Measurements from ENCODE around the gene SYT1. TPM values are rescaled to one million over a fixed set of nuclear protein-coding genes. Genes with fewer than 3 reads are reported as not detected.

The SYT1 gene
- polyA plus RNA-seq, 3 donors, result 0.72 TPM; not detected in 2

- no peaks in the 10 kb centered on the region for H3K4me1 Mint-ChIP-seq
- Histone ChIP-seq H3K27me3 (ENCODE audit: control insufficient read depth in 2 of 2, insufficient read depth in 2 of 2, low read length in 2 of 2) (no peaks in the 10 kb centered on the region), H3K4me1 (ENCODE audit: control insufficient read depth in 1 of 2, insufficient read depth in 2 of 2, low read length in 2 of 2) (no peaks in the 10 kb centered on the region), H3K4me2 (replicated peaks; ENCODE audit: extremely low read depth, low read length, poor library complexity, severe bottlenecking) (no peak overlapping the region), H3K27ac (ENCODE audit: low read depth in 1 of 2, low read length in 2 of 2) (no peak overlapping the region), H2AFZ (ENCODE audit: insufficient read depth, low read depth, low read length, poor library complexity, severe bottlenecking) (no peak overlapping the region), H3K9ac (ENCODE audit: insufficient read depth, low read length, poor library complexity, severe bottlenecking) (no peak overlapping the region), H3K79me2 (ENCODE audit: insufficient read depth, low read length) (no peaks in the 10 kb centered on the region), H3K9me3 (replicated peaks in 1 of 2; ENCODE audit: control insufficient read depth in 1 of 2, insufficient read depth in 1 of 2, low read length in 2 of 2) (no peaks in the 10 kb centered on the region), H3K36me3 (replicated peaks in 1 of 2; ENCODE audit: control insufficient read depth in 1 of 2, insufficient read depth in 2 of 2, low read length in 2 of 2) (no peaks in the 10 kb centered on the region), H3K4me3 (replicated peaks in 1 of 3; ENCODE audit: low read depth in 2 of 3, low read length in 3 of 3) (no peak overlapping the region), H4K20me1 (ENCODE audit: insufficient read depth, low read length) (no peaks in the 10 kb centered on the region)
- no peaks in the 10 kb centered on the region for H3K36me3 Mint-ChIP-seq
- WGBS (ENCODE audit: insufficient coverage), result no CpG with 5 or more reads among the region's 1 CpG
- no peak overlapping the region for H3K27ac Mint-ChIP-seq
- H3K27me3 Mint-ChIP-seq (ENCODE audit: low read depth in 3 of 3), result no peaks in the 10 kb centered on the region
- no peak overlapping the region for H3K4me3 Mint-ChIP-seq
- no peak for DNase-seq
- no peaks in the 10 kb centered on the region for H3K9me3 Mint-ChIP-seq
- TF ChIP-seq CTCF (IDR thresholded peaks at IDR 0.05), result no peak
- intact Hi-C loops (cut with micrococcal nuclease), result no loop called here
Observed at GRCh38 chr12:79331870-79332269, 467.3 kb downstream of the SYT1 start.

GRCh38 chr12:79333144-79333543, 468.6 kb downstream of the SYT1 start:
- Histone ChIP-seq H4K20me1 (ENCODE audit: insufficient read depth, low read length) (no peaks in the 10 kb centered on the region), H2AFZ (ENCODE audit: insufficient read depth, low read depth, low read length, poor library complexity, severe bottlenecking) (no peak overlapping the region), H3K27ac (ENCODE audit: low read depth in 1 of 2, low read length in 2 of 2) (no peak overlapping the region), H3K79me2 (ENCODE audit: insufficient read depth, low read length) (no peaks in the 10 kb centered on the region), H3K36me3 (replicated peaks in 1 of 2; ENCODE audit: control insufficient read depth in 1 of 2, insufficient read depth in 2 of 2, low read length in 2 of 2) (no peaks in the 10 kb centered on the region), H3K4me2 (replicated peaks; ENCODE audit: extremely low read depth, low read length, poor library complexity, severe bottlenecking) (no peak overlapping the region), H3K9ac (ENCODE audit: insufficient read depth, low read length, poor library complexity, severe bottlenecking) (no peak overlapping the region), H3K4me3 (replicated peaks in 1 of 3; ENCODE audit: low read depth in 2 of 3, low read length in 3 of 3) (no peak overlapping the region), H3K9me3 (replicated peaks in 1 of 2; ENCODE audit: control insufficient read depth in 1 of 2, insufficient read depth in 1 of 2, low read length in 2 of 2) (no peaks in the 10 kb centered on the region), H3K27me3 (ENCODE audit: control insufficient read depth in 2 of 2, insufficient read depth in 2 of 2, low read length in 2 of 2) (no peaks in the 10 kb centered on the region), H3K4me1 (ENCODE audit: control insufficient read depth in 1 of 2, insufficient read depth in 2 of 2, low read length in 2 of 2) (no peaks in the 10 kb centered on the region)
- no peak for TF ChIP-seq CTCF (IDR thresholded peaks at IDR 0.05)
- H3K4me1 Mint-ChIP-seq, result no peaks in the 10 kb centered on the region
- no peak overlapping the region for H3K27ac Mint-ChIP-seq
- no peak overlapping the region for H3K4me3 Mint-ChIP-seq
- H3K9me3 Mint-ChIP-seq, result no peaks in the 10 kb centered on the region
- H3K27me3 Mint-ChIP-seq (ENCODE audit: low read depth in 3 of 3), result no peaks in the 10 kb centered on the region
- H3K36me3 Mint-ChIP-seq, result no peaks in the 10 kb centered on the region
- WGBS (ENCODE audit: insufficient coverage), result 100% methylated on average over 2 of the region's 3 CpGs
- no peak for DNase-seq
- intact Hi-C loops (cut with micrococcal nuclease), result no loop called here

All from CD14-positive monocyte (primary cell).